Ishikawa (cell line): ENCODE data around the gene LTBR.

Experiments
- CEBPB ChIP-seq: IDR thresholded peaks from 2 replicates; pipeline ENCODE4 v1.6.1; 2012
- CREB1 ChIP-seq: IDR thresholded peaks from 2 replicates; pipeline ENCODE4 v1.6.1; 2012; ENCODE audit warnings: low read depth
- EGR1 ChIP-seq: IDR thresholded peaks from 2 replicates; pipeline ENCODE4 v1.6.1; 2012
- EP300 ChIP-seq: IDR thresholded peaks from 2 replicates; pipeline ENCODE4 v1.6.1; 2012; ENCODE audit warnings: borderline replicate concordance
- FOXM1 ChIP-seq: IDR thresholded peaks from 2 replicates; pipeline ENCODE4 v1.6.1; 2012; ENCODE audit warnings: low read depth, borderline replicate concordance
- NFIC ChIP-seq: IDR thresholded peaks from 2 replicates; pipeline ENCODE4 v1.6.1; 2012
- RAD21 ChIP-seq: IDR thresholded peaks from 2 replicates; pipeline ENCODE4 v1.6.1; 2012; ENCODE audit warnings: low read depth
- TAF1 ChIP-seq: IDR thresholded peaks from 2 replicates; pipeline ENCODE4 v1.6.1; 2012; ENCODE audit warnings: low read depth, mild to moderate bottlenecking
- TCF12 ChIP-seq: IDR thresholded peaks from 2 replicates; pipeline ENCODE4 v1.6.1; 2012; ENCODE audit warnings: low read depth
- TEAD4 ChIP-seq: IDR thresholded peaks from 2 replicates; pipeline ENCODE4 v1.6.1; 2012
- YY1 ChIP-seq: IDR thresholded peaks from 2 replicates; pipeline ENCODE4 v1.6.1; 2012; ENCODE audit warnings: low read depth
- ZBTB7A ChIP-seq: IDR thresholded peaks from 2 replicates; pipeline ENCODE4 v1.6.1; 2012; ENCODE audit warnings: low read depth
- TF ChIP-seq, protein P1 (sequence below): IDR thresholded peaks from 2 replicates; pipeline ENCODE4 v1.6.1; 2012; ENCODE audit warnings: low read depth, mild to moderate bottlenecking
- TF ChIP-seq, protein P2 (sequence below): IDR thresholded peaks from 2 replicates; pipeline ENCODE4 v1.6.1; 2012
- TF ChIP-seq, protein P3 (sequence below): IDR thresholded peaks from 2 replicates; pipeline ENCODE4 v1.6.1; 2012

The LTBR gene

DNA sequence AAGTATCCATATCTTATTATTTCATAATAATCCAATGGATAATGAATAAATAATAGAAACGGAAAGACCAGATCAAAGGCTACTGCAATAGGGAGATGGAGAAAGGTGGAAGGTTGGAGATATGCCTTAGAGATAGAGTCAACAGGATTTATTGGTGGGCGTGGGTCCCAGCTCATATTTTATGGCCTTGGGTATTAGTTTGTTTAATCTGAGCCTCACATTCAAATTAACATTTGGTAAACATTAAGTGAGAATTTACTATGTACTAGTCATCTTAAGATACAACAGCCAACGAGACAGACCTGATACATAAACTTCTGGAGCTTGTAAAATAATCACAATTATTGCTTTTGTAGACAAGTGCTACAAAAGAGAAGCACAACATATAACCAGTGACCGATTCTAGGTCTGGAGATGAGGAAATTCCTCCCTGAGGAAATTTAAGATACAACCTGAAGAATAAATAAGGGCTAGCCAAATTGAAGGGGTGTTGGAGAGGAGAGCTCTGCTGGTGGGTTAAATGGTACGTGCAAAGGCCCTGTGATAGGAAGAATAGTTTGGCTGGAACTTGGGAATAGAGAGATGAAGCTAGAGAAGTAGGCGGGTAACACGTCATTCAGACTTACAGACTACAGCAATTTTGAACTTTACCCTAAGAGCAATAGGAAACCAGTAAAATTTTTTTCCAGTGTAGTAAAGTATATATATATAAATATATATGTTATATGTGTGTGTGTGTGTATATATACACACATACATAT, 16.1 kb downstream of the LTBR start:
- TF ChIP-seq TCF12 (no peak), EP300 (no peak), NFIC (no peak)
- TF ChIP-seq, protein P1, sequence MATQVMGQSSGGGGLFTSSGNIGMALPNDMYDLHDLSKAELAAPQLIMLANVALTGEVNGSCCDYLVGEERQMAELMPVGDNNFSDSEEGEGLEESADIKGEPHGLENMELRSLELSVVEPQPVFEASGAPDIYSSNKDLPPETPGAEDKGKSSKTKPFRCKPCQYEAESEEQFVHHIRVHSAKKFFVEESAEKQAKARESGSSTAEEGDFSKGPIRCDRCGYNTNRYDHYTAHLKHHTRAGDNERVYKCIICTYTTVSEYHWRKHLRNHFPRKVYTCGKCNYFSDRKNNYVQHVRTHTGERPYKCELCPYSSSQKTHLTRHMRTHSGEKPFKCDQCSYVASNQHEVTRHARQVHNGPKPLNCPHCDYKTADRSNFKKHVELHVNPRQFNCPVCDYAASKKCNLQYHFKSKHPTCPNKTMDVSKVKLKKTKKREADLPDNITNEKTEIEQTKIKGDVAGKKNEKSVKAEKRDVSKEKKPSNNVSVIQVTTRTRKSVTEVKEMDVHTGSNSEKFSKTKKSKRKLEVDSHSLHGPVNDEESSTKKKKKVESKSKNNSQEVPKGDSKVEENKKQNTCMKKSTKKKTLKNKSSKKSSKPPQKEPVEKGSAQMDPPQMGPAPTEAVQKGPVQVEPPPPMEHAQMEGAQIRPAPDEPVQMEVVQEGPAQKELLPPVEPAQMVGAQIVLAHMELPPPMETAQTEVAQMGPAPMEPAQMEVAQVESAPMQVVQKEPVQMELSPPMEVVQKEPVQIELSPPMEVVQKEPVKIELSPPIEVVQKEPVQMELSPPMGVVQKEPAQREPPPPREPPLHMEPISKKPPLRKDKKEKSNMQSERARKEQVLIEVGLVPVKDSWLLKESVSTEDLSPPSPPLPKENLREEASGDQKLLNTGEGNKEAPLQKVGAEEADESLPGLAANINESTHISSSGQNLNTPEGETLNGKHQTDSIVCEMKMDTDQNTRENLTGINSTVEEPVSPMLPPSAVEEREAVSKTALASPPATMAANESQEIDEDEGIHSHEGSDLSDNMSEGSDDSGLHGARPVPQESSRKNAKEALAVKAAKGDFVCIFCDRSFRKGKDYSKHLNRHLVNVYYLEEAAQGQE = no peak
- TF ChIP-seq, protein P2, sequence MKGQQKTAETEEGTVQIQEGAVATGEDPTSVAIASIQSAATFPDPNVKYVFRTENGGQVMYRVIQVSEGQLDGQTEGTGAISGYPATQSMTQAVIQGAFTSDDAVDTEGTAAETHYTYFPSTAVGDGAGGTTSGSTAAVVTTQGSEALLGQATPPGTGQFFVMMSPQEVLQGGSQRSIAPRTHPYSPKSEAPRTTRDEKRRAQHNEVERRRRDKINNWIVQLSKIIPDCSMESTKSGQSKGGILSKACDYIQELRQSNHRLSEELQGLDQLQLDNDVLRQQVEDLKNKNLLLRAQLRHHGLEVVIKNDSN = no peak
- TF ChIP-seq, protein P3, sequence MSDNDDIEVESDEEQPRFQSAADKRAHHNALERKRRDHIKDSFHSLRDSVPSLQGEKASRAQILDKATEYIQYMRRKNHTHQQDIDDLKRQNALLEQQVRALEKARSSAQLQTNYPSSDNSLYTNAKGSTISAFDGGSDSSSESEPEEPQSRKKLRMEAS = no peak

- TF ChIP-seq, protein P1 = no peak
- no peak for TF ChIP-seq TEAD4
- TF ChIP-seq RAD21 = no peak
- TF ChIP-seq ZBTB7A = no peak
- TF ChIP-seq FOXM1 = no peak
- no peak for TF ChIP-seq YY1
- TF ChIP-seq, protein P3 = no peak
Observed at GRCh38 chr12:6404390-6404789, 20.4 kb downstream of the LTBR start.

DNA sequence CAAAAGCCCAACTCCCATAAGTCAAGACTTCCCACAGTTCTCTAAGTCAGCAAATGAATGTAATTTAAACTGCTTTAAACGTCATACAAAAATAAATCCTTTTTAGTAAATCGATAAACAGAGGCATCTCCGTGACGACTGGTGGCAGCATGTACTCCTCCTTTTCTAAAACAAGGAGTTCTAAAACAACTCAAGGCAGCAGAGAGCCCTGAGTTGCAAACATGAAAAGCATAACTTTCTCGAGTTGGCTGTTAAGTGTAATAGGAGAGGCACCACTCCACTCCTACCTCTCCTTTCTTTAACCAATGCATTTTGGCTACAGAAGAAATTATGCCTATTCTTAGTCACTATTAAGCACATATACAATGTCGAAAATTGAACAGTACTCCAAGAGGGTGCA, 22.0 kb downstream of the LTBR start:
- no peak for TF ChIP-seq CREB1
- no peak for TF ChIP-seq NFIC
- no peak for TF ChIP-seq FOXM1
- TF ChIP-seq YY1 = no peak
- no peak for TF ChIP-seq TCF12
- TF ChIP-seq, protein P1 = no peak
- no peak for TF ChIP-seq TAF1
- no peak for TF ChIP-seq EGR1
- TF ChIP-seq RAD21 = no peak
- TF ChIP-seq, protein P3 = no peak
- no peak for TF ChIP-seq ZBTB7A
- no peak for TF ChIP-seq TEAD4
- TF ChIP-seq CEBPB = no peak
- TF ChIP-seq, protein P2 = no peak

- TF ChIP-seq CREB1 (no peak), RAD21 (no peak), CEBPB (no peak), FOXM1 (no peak), YY1 (no peak), TCF12 (no peak), NFIC (no peak), ZBTB7A (no peak), TAF1 (no peak), EGR1 (no peak), EP300 (no peak), TEAD4 (no peak)
- TF ChIP-seq, protein P3 = no peak
- TF ChIP-seq, protein P1 = no peak
- TF ChIP-seq, protein P2 = no peak
Observed at GRCh38 chr12:6407236-6407954, 23.4 kb downstream of the LTBR start.
